MM.1S (cell line): Measurements from ENCODE around the gene HMX2.

Experiments
- DNase-seq: peaks from one replicate; pipeline ENCODE4 v3.0.0-alpha.2; 2015
- H2AFZ ChIP-seq: fragments of 300-600 bp; sonication (generic); 2 replicates; pipeline ENCODE4 v1.6.0; 2016; ENCODE audit warnings: antibody characterized with exemption, low read length
- H3F3A ChIP-seq: fragments of 300-600 bp; sonication (generic); 2 replicates; pipeline ENCODE4 v1.6.1; 2016; ENCODE audit warnings: mild to moderate bottlenecking, antibody characterized with exemption, low read length, moderate library complexity, mixed read lengths; ENCODE audit not compliant: insufficient read depth
- H3K27ac ChIP-seq: fragments of 300-600 bp; sonication (generic); 2 replicates; pipeline ENCODE4 v1.5.1; 2016; ENCODE audit warnings: mild to moderate bottlenecking, low read length
- H3K27me3 ChIP-seq: fragments of 300-600 bp; sonication (generic); replicated peaks from 2 replicates; pipeline ENCODE4 v1.6.0; 2016; ENCODE audit warnings: low read length; ENCODE audit not compliant: insufficient read depth
- H3K36me3 ChIP-seq: fragments of 300-600 bp; sonication (generic); replicated peaks from 2 replicates; pipeline ENCODE4 v1.6.1; 2016; ENCODE audit warnings: mild to moderate bottlenecking, low read length, mixed read lengths; ENCODE audit not compliant: insufficient read depth
- H3K4me1 ChIP-seq: fragments of 300-600 bp; sonication (generic); 2 replicates; pipeline ENCODE4 v1.6.1; 2016; ENCODE audit warnings: low read length, mixed read lengths
- H3K4me2 ChIP-seq: fragments of 300-600 bp; sonication (generic); 2 replicates; pipeline ENCODE4 v1.6.0; 2016; ENCODE audit warnings: low read depth, low read length
- H3K4me3 ChIP-seq: fragments of 300-600 bp; sonication (generic); 2 replicates; pipeline ENCODE4 v1.5.1; 2016; ENCODE audit warnings: low read length, mixed read lengths
- H3K79me2 ChIP-seq: fragments of 300-600 bp; sonication (generic); 2 replicates; pipeline ENCODE4 v1.6.1; 2016; ENCODE audit warnings: mixed run types, low read length, mixed read lengths
- H3K9ac ChIP-seq: fragments of 300-600 bp; sonication (generic); 2 replicates; pipeline ENCODE4 v1.6.1; 2016; ENCODE audit warnings: low read length, mixed read lengths
- H3K9me2 ChIP-seq: fragments of 300-600 bp; sonication (generic); replicated peaks from 2 replicates; pipeline ENCODE4 v1.6.1; 2016; ENCODE audit warnings: mild to moderate bottlenecking, low read length, mixed read lengths; ENCODE audit not compliant: insufficient read depth
- H3K9me3 ChIP-seq: fragments of 300-600 bp; sonication (generic); replicated peaks from 2 replicates; pipeline ENCODE4 v1.6.1; 2016; ENCODE audit warnings: mild to moderate bottlenecking, low read length, mixed read lengths; ENCODE audit not compliant: insufficient read depth
- H4K20me1 ChIP-seq: fragments of 300-600 bp; sonication (generic); 2 replicates; pipeline ENCODE4 v1.6.1; 2016; ENCODE audit warnings: mild to moderate bottlenecking, low read length, moderate library complexity, mixed read lengths; ENCODE audit not compliant: insufficient read depth
- EZH2 ChIP-seq: fragments of 300-600 bp; sonication (generic); optimal IDR thresholded peaks from 2 replicates; pipeline ENCODE3; 2017; ENCODE audit warnings: low read depth, mild to moderate bottlenecking, antibody characterized with exemption, low read length, mixed read lengths
- EZH2phosphoT487 ChIP-seq: fragments of 300-600 bp; sonication (generic); IDR thresholded peaks from 2 replicates; pipeline ENCODE4 v1.6.1; 2018; ENCODE audit warnings: antibody characterized with exemption, low read length
- TF ChIP-seq, protein P1 (sequence below): fragments of 300-600 bp; sonication (generic); IDR thresholded peaks from 2 replicates; pipeline ENCODE4 v1.5.1; 2016; ENCODE audit warnings: antibody characterized with exemption, low read length, mixed read lengths

The HMX2 gene

DNA sequence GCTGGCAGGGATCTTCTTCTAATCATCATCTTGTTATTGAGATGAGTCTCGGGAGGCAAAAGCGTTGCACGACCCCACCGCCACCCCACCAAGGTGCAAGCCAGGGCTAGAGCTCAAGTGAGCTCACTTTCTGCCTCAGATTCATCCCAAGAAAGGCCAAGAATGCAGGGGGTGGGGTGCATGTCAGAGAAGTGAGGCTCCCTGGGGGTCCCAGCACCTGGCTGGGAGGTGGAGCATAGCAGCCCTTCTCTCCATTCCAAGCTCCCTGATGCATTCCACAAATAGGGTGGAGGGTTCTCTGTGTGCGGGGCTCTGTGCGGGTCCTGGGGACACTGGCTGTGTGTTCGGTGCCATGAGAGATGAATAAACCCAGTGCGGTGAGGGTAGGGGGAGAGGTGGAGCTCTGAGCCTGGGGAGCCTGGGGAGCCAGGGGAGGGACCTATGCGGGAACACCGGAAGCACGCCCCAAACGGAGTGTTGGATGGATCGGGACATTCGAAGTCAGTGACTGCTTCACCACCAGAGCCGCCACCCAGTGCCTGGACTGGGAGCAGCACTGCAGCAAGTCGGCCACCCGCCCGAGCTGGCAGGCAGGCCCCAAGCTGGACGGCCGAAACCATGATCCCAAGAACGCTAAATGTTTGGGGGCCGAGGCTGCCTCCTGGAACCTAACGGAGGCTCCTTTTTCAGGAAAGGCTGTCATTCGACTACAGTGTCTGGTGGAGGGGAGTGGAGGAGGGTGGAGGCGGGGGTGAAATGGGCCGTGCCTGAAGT is 30.1 kb upstream of the HMX2 start:
- Histone ChIP-seq H3K27me3 (no peaks in the 10 kb centered on the region), H3K9me3 (no peaks in the 10 kb centered on the region), H3F3A (no peaks in the 10 kb centered on the region), H3K9ac (no peak overlapping the region), H3K9me2 (no peaks in the 10 kb centered on the region), H3K27ac (no peak overlapping the region), H4K20me1 (no peaks in the 10 kb centered on the region), H3K4me3 (no peak overlapping the region), H2AFZ (no peak overlapping the region), H3K36me3 (no peaks in the 10 kb centered on the region), H3K4me1 (no peaks in the 10 kb centered on the region), H3K79me2 (no peaks in the 10 kb centered on the region), H3K4me2 (no peak overlapping the region)
- TF ChIP-seq EZH2phosphoT487 (no peak), EZH2 (no peak)
- TF ChIP-seq, protein P1, sequence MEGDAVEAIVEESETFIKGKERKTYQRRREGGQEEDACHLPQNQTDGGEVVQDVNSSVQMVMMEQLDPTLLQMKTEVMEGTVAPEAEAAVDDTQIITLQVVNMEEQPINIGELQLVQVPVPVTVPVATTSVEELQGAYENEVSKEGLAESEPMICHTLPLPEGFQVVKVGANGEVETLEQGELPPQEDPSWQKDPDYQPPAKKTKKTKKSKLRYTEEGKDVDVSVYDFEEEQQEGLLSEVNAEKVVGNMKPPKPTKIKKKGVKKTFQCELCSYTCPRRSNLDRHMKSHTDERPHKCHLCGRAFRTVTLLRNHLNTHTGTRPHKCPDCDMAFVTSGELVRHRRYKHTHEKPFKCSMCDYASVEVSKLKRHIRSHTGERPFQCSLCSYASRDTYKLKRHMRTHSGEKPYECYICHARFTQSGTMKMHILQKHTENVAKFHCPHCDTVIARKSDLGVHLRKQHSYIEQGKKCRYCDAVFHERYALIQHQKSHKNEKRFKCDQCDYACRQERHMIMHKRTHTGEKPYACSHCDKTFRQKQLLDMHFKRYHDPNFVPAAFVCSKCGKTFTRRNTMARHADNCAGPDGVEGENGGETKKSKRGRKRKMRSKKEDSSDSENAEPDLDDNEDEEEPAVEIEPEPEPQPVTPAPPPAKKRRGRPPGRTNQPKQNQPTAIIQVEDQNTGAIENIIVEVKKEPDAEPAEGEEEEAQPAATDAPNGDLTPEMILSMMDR = no peak
- no peak for DNase-seq

DNA sequence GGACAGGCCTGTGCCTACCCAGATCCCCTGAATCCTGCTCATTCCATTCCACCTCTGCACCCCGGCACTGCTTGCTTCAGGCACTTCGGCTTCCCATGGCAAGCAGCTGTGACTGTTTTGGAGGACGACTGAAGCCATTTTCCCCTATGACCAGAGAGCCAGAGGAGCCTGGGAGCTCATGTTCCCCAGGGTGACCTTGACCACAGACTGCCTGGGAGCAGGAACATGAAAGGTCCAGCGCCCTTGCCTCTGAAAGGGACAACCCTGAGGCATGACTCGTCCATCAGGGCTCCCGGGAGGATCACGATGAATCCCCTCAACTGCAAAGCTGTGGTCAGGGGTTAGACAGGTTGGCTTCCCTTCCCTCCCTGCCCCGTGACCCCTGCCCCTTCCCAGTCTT is 28.9 kb upstream of the HMX2 start:
- no peak overlapping the region for H3K9ac ChIP-seq
- H3K4me3 ChIP-seq = no peak overlapping the region
- H4K20me1 ChIP-seq = no peaks in the 10 kb centered on the region
- no peaks in the 10 kb centered on the region for H3F3A ChIP-seq
- H3K9me3 ChIP-seq = no peaks in the 10 kb centered on the region
- no peak overlapping the region for H3K27ac ChIP-seq
- no peaks in the 10 kb centered on the region for H3K4me1 ChIP-seq
- TF ChIP-seq, protein P1 = no peak
- TF ChIP-seq EZH2 (no peak), EZH2phosphoT487 (no peak)
- H3K4me2 ChIP-seq = no peak overlapping the region
- no peak for DNase-seq
- no peaks in the 10 kb centered on the region for H3K27me3 ChIP-seq
- H3K36me3 ChIP-seq = no peaks in the 10 kb centered on the region
- no peaks in the 10 kb centered on the region for H3K9me2 ChIP-seq
- H3K79me2 ChIP-seq = no peaks in the 10 kb centered on the region
- no peak overlapping the region for H2AFZ ChIP-seq

DNA sequence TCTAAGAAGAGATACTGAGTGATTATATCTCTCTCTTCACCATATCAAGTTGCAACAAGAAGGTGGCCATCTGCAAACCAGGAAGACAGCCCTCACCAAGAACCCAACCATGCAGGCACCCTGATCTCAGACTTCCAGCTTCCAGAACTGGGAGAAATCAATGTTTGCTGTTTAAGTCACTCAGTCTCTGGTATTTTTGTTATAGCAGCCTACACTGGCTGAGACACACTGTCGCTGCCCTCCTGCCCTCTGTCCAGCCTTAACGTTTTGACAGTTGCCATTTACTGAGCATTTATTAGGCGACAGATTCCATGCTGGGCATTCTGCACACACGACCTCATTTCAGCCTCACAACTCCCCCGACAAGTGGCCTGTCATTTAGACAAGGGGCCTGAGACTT is 21.7 kb upstream of the HMX2 start:
- no peak overlapping the region for H3K9ac ChIP-seq
- H3K4me1 ChIP-seq = no peaks in the 10 kb centered on the region
- DNase-seq = no peak
- no peaks in the 10 kb centered on the region for H3K36me3 ChIP-seq
- no peak overlapping the region for H3K4me2 ChIP-seq
- H3K9me2 ChIP-seq = no peaks in the 10 kb centered on the region
- no peak for TF ChIP-seq EZH2phosphoT487
- TF ChIP-seq, protein P1 = no peak
- TF ChIP-seq EZH2 = no peak
- H2AFZ ChIP-seq = no peak overlapping the region
- H3K9me3 ChIP-seq = no peaks in the 10 kb centered on the region
- no peaks in the 10 kb centered on the region for H3K79me2 ChIP-seq
- no peaks in the 10 kb centered on the region for H3K27me3 ChIP-seq
- no peak overlapping the region for H3K27ac ChIP-seq
- H3F3A ChIP-seq = no peaks in the 10 kb centered on the region
- H3K4me3 ChIP-seq = no peak overlapping the region
- no peaks in the 10 kb centered on the region for H4K20me1 ChIP-seq
